Subcutaneous abdominal adipose tissue (tissue), 5 donors: Measurements from ENCODE around the gene MOXD1.
A peak's percentile ranks its signal among the peaks of the same experiment; 100 is the strongest.

Source experiments
- H3K27ac ChIP-seq: one replicate; pipeline ENCODE4 v1.7.0; 2013; ENCODE audit warnings: low read depth, mild to moderate bottlenecking, inconsistent platforms, low read length, moderate library complexity
- H3K27me3 ChIP-seq, 5 donors: one replicate each; pipeline ENCODE4 v1.7.0; 2013; ENCODE audit warnings: low read length in 5 of 5, inconsistent platforms in 1 of 5; ENCODE audit not compliant: control insufficient read depth in 5 of 5, insufficient read depth in 4 of 5
- H3K36me3 ChIP-seq, 5 donors: one replicate each; pipeline ENCODE4 v1.7.0; 2013; ENCODE audit warnings: low read length in 5 of 5; ENCODE audit not compliant: control insufficient read depth in 5 of 5, insufficient read depth in 5 of 5
- H3K4me1 ChIP-seq, 5 donors: one replicate each; pipeline ENCODE4 v1.7.0; 2013; ENCODE audit warnings: low read length in 5 of 5, mild to moderate bottlenecking in 3 of 5, moderate library complexity in 1 of 5; ENCODE audit not compliant: control insufficient read depth in 5 of 5, insufficient read depth in 5 of 5
- H3K4me3 ChIP-seq, 5 donors: one replicate each; pipeline ENCODE4 v1.7.0; 2013; ENCODE audit warnings: low read length in 5 of 5, low read depth in 1 of 5
- H3K9ac ChIP-seq, 5 donors: one replicate each; pipeline ENCODE4 v1.7.0; 2013; ENCODE audit warnings: low read length in 5 of 5, mild to moderate bottlenecking in 4 of 5, moderate library complexity in 3 of 5
- H3K9me3 ChIP-seq, 5 donors: one replicate each; pipeline ENCODE4 v1.7.0; 2013; ENCODE audit warnings: low read length in 5 of 5; ENCODE audit not compliant: control insufficient read depth in 5 of 5
- donor health status: healthy.
- donor health status: healthy.
- donor health status: healthy.
- donor health status: healthy.
- donor health status: healthy.

The MOXD1 gene

DNA sequence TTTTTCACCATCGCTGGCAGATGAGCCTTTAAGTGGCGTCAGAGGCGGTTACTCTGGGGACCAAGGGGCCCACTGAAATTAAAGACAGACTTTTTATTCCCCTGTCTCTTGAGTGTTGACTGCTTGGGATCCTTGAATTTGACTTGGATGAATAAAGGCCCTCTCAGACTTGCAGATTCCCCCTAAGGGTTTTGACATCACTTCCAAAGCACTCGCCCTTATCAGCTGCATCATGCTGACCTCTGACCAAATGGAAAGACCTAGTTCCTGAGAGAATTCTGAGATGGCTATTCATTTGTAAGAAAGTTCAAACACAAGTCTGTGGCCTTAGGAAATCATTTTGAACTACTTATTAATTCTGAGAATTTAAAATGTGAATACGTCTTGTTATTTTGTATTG lies 13.5 kb upstream of the MOXD1 start:
- H3K4me1 ChIP-seq: peaks cover 0 to 5% (median 4%) of the 10 kb centered on the region in 5 donors
- no peaks in the 10 kb centered on the region for H3K27me3 ChIP-seq
- H3K36me3 ChIP-seq: no peaks in the 10 kb centered on the region
- no peak overlapping the region for H3K27ac ChIP-seq
- H3K9me3 ChIP-seq: peaks cover 0 to 7% (median 3%) of the 10 kb centered on the region in 5 donors
- no peak overlapping the region for H3K9ac ChIP-seq
- H3K4me3 ChIP-seq: peak overlapping the region in 1 of 5 donors; percentile 9

- H3K27me3 ChIP-seq: no peaks in the 10 kb centered on the region
- H3K4me1 ChIP-seq: peaks cover 0 to 5% (median 4%) of the 10 kb centered on the region in 5 donors
- H3K27ac ChIP-seq: no peak overlapping the region
- no peaks in the 10 kb centered on the region for H3K36me3 ChIP-seq
- H3K9me3 ChIP-seq: peaks cover 0 to 7% (median 3%) of the 10 kb centered on the region in 5 donors
- no peak overlapping the region for H3K9ac ChIP-seq
- peak overlapping the region in 1 of 5 donors; percentile 9 for H3K4me3 ChIP-seq
These were observed 13.0 kb upstream of the MOXD1 start for GRCh38 chr6:132414322-132414721.

DNA sequence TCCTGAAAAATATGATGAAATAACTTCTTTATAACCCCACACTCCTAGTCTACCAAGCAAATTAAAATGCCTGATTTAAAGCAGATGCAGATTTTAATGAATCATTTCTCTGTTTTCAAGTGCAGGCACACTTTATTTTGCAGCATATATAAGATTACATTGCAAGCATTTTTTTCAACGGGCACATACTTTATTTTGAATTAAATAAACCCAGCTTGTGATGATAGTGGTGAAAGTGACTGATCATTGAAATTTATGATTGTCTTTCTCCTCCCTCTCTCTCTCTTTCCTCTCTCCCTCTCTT lies 12.2 kb upstream of the MOXD1 start:
- Histone ChIP-seq H3K4me1 (peaks cover 0 to 5% (median 4%) of the 10 kb centered on the region in 5 donors), H3K9ac (no peak overlapping the region), H3K27me3 (no peaks in the 10 kb centered on the region), H3K4me3 (no peak overlapping the region), H3K36me3 (no peaks in the 10 kb centered on the region), H3K27ac (no peak overlapping the region), H3K9me3 (peaks cover 0 to 7% (median 3%) of the 10 kb centered on the region in 5 donors)

GRCh38 chr6:132412656-132413498 lies 11.6 kb upstream of the MOXD1 start:
- H3K27me3 ChIP-seq: no peaks in the 10 kb centered on the region
- peaks cover 0 to 5% (median 4%) of the 10 kb centered on the region in 5 donors for H3K4me1 ChIP-seq
- no peak overlapping the region for H3K27ac ChIP-seq
- no peak overlapping the region for H3K4me3 ChIP-seq
- H3K9me3 ChIP-seq: peaks cover 0 to 7% (median 3%) of the 10 kb centered on the region in 5 donors
- no peaks in the 10 kb centered on the region for H3K36me3 ChIP-seq
- H3K9ac ChIP-seq: no peak overlapping the region

DNA sequence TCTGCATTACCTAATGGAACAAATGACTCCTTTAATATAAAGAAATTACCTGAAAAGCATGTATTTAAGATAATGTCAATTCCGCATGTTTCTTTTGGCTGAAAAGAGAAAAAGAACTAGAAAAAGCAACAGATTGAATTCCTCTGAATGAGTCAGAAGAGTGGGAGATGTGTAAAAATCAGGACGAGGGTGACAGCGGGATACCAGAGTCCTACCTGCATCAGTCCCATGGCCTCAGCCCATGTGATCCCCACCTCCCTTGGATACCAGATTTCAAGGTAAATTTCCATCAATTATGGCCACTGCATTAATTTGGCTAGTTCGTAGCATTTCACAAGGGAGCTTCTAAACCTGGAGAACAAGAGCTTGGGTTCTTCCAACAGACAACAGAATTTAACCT lies 10.0 kb upstream of the MOXD1 start:
- Histone ChIP-seq H3K9me3 (peaks cover 0 to 4% (median 0%) of the 10 kb centered on the region in 5 donors), H3K27ac (no peak overlapping the region), H3K9ac (no peak overlapping the region), H3K36me3 (no peaks in the 10 kb centered on the region), H3K27me3 (no peaks in the 10 kb centered on the region), H3K4me3 (no peak overlapping the region), H3K4me1 (peaks cover 0 to 5% (median 4%) of the 10 kb centered on the region in 5 donors)

- Histone ChIP-seq H3K36me3 (no peaks in the 10 kb centered on the region), H3K4me1 (peaks cover 0 to 5% (median 4%) of the 10 kb centered on the region in 5 donors), H3K27me3 (no peaks in the 10 kb centered on the region), H3K4me3 (no peak overlapping the region), H3K27ac (no peak overlapping the region), H3K9me3 (no peaks in the 10 kb centered on the region), H3K9ac (no peak overlapping the region)
These were observed 9.6 kb upstream of the MOXD1 start for GRCh38 chr6:132410830-132411229.

GRCh38 chr6:132405143-132405915 lies 4.1 kb upstream of the MOXD1 start:
- peaks cover 0 to 15% (median 12%) of the 10 kb centered on the region in 5 donors for H3K4me1 ChIP-seq
- H3K4me3 ChIP-seq: no peak overlapping the region
- H3K36me3 ChIP-seq: no peaks in the 10 kb centered on the region
- H3K27me3 ChIP-seq: peaks cover 4 to 27% (median 18%) of the 10 kb centered on the region in 5 donors
- H3K27ac ChIP-seq: no peak overlapping the region
- no peak overlapping the region for H3K9ac ChIP-seq
- no peaks in the 10 kb centered on the region for H3K9me3 ChIP-seq

GRCh38 chr6:132404736-132405135 lies 3.5 kb upstream of the MOXD1 start:
- Histone ChIP-seq H3K9ac (no peak overlapping the region), H3K4me3 (no peak overlapping the region), H3K27ac (no peak overlapping the region), H3K4me1 (peaks cover 0 to 15% (median 12%) of the 10 kb centered on the region in 5 donors), H3K9me3 (no peaks in the 10 kb centered on the region), H3K36me3 (no peaks in the 10 kb centered on the region), H3K27me3 (peaks cover 4 to 30% (median 18%) of the 10 kb centered on the region in 5 donors)

- H3K27me3 ChIP-seq: peaks cover 4 to 30% (median 18%) of the 10 kb centered on the region in 5 donors
- H3K27ac ChIP-seq: no peak overlapping the region
- H3K36me3 ChIP-seq: no peaks in the 10 kb centered on the region
- peaks cover 0 to 15% (median 12%) of the 10 kb centered on the region in 5 donors for H3K4me1 ChIP-seq
- no peak overlapping the region for H3K9ac ChIP-seq
- H3K4me3 ChIP-seq: no peak overlapping the region
- no peaks in the 10 kb centered on the region for H3K9me3 ChIP-seq
These were observed 3.1 kb upstream of the MOXD1 start for GRCh38 chr6:132404330-132404729.
